ENCODE results near the gene OVOL2.

GRCh38 chr20:18056174-18057100 lies 1.3 kb downstream of the OVOL2 start:
- TF ChIP-seq YY1 (IDR thresholded peaks at IDR 0.05; ENCODE audit: insufficient read depth, insufficient read length) (no peak), ZNF274 (IDR thresholded peaks at IDR 0.05; ENCODE audit: low read depth, low read length) (no peak)

Measured in NT2/D1 (cell line).